Stimulated activated CD4-positive, alpha-beta T cell treated with anti-CD3 and anti-CD28 coated beads, Interleukin-15, amount 100 ng/mL, for 48 hours (primary cell): ENCODE measurements around the gene PATJ.
"Not testable (repeated sequence)": the region's sequence is repeated elsewhere in the genome, so short reads cannot be mapped to it uniquely, and the experiment has no call there.

Source experiments
- DNase-seq, 2 donors: peaks; one replicate each; pipeline ENCODE4 v3.0.0-alpha.2; 2020; ENCODE audit warnings: low read depth in 2 of 2

PATJ gene

GRCh38 chr1:62177621-62178020, 435.3 kb downstream of the PATJ start:
- DNase-seq = no peak

DNA sequence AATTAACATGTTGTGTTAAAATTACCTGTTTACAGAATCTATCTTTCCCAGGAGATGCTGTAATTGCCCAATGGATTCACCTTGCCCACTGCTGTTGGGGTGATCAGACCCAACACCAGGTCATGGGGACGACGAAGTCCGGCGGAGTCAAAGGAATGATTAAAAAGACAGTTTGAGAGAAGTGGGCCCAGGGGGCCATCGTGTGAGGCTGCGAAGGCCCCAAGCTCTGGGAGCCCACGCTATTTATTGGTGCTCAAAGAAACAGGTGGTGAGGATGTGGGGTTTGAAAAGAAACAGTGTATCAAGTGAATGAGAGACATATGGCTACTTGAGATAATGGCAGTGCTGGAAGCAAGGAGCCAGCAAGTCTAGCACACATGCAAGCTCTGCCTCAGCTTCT, 436.1 kb downstream of the PATJ start:
- DNase-seq = no peak

DNA sequence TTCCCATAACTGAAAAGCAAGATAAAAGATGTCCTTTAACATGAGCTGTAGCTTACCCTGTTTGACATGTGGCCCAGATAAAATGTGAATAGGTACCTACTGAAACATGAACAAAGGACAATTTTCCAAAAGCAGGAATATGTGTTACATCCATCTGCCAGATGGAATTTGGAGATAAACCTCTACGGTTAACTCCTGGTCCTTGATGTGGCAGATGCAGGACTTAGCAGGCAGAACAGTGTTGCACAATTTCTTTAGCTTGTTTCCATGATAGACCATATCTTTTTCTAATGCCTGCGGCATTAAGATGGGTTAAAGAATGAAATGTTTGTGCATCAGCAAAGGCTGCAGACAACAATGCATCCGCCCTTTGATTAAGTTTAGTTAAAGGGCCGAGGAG, 437.8 kb downstream of the PATJ start:
- not testable (repeated sequence) for DNase-seq

DNA sequence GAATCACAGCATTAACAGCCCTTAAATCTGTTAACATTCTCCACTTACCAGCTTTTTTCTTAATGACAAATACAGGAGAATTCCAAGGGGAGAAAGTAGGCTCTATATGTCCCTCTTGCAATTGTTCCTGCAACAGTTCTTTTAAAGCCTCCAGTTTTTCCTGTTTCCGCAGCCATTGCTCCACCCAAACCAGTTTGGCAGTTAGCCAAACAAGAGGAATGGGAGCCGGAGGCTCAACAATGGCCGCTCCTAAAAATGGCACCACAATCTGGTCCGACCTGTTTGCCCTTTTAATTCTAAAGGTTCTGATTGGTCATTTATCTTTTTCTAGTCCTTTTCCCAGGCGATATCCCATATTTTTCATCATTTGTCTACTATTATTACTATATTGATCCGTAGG, 438.4 kb downstream of the PATJ start:
- no peak for DNase-seq

DNA sequence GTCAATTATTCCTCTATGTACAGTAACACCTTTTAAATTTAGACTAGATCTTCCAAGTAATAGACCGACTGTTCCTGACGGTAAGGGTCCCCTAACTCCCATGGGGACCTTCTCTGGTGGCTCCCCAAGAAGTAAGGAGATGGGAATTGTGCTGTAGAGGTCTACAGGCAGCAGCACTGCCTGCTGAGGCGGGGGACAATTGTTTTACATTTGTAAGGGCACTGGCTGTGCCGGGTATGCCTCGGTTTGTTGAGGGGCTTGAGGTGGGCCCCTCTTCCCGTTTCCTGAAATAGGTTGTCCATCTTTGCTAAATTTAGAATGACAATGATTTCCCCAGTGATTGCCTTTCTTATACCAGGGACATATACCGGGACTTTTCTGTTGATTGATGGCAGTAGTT, 439.3 kb downstream of the PATJ start:
- no peak for DNase-seq

GRCh38 chr1:62182157-62182556, 439.9 kb downstream of the PATJ start:
- DNase-seq = not testable (repeated sequence)

DNA sequence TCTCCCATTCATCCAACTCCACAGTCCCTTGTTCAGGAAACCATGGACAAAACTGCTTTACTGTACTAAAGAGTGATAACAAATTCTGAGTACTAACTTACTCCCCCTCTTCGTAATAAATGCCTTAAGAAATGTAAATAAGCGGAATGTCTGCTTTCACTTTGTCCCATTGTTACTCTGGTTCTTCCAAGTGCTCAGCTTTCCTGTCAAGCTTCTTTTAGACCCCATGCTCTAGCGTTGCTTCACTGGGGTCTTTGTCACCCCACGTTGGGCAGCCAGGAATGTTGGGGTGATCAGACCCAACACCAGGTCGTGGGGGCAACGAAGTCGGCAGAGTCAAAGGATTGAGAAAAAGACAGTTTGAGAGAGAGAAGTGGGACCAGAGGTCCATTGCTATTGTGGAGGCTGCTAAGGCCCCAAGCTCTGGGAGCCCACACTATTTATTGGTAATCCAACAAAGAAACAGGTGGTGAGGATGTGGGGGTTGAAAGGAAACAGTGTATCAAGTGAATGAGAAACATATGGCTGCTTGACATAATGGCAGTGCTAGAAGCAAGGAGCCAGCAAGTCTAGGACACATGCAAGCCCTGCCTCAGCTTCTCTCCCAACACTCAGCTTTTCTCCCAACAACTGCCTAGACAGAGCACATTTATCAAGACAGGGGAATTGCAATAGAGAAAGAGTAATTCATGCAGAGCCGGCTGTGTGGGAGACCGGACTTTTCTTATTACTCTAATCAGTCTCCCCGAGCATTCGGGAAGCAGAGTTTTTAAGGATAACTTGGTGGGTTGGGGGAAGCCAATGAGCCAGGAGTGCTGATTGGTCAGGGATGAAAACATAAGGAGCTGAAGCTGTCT, 441.1 kb downstream of the PATJ start:
- not testable (repeated sequence) for DNase-seq

- DNase-seq = no peak
Measured at GRCh38 chr1:62184336-62184735, 442.1 kb downstream of the PATJ start.

DNA sequence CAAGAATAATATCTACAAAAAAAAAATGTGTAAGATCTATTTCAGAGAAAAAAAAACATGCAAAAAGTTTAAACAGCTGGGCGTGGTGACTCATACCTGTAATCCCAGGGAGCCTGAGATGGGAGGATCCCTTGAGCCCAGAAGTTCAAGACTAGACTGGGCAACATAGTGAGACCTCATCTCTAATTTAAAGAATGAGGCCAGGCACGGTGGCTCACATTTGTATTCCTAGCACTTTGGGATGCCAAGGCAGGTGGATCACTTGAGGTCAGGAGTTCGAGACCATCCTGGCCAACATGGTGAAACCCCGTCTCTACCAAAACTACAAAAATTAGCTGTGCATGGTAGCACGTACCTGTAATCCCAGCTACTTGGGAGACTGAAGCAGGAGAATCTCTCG, 443.0 kb downstream of the PATJ start:
- DNase-seq = not testable (repeated sequence)

DNA sequence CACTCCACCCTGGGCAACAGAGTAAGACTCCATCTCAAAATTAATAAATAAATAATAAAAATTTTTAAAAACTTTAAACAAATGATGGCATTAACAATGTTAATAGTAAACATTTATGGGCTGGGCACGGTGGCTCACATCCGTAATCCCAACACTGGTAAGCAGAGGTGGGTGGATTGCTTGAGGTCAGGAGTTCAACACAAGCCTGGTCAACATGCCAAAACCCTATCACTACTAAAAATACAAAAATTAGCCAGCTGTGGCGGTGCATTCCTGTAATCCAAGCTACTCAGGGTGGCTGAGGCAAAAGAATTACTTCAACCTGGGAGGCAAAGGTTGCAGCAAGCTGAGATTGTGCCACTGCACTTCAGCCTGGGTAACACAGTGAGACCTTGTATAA, 443.4 kb downstream of the PATJ start:
- no peak for DNase-seq

GRCh38 chr1:62187548-62187947, 445.3 kb downstream of the PATJ start:
- no peak for DNase-seq

DNA sequence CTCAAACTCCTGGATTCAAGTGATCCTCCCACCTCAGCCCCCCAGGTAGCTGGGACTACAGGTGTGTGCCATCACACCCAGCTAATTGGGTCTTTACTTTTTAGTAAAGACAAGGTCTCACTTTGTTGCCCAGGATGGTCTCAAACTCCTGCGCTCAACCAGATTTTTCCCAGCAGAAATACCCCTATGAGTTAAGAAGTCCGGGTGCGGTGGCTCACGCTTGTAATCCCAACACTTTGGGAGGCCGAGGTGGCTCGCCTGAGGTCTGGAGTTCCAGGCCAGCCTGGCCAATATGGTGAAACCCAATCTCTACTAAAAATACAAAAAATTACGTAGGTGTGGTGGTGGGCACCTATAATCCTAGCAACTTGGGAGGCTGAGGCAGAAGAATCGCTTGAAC, 445.8 kb downstream of the PATJ start:
- DNase-seq = no peak

- DNase-seq = no peak
Measured at GRCh38 chr1:62194651-62195544, 452.6 kb downstream of the PATJ start, which contains the start of gene L1TD1. Gene L1TD1 (plus strand): TSS chr1:62194849. CDS start chr1:62206629, 11,780 bp downstream.

- no peak for DNase-seq
Measured at GRCh38 chr1:62196086-62196690, 453.9 kb downstream of the PATJ start.

- no peak for DNase-seq
Measured at GRCh38 chr1:62198069-62198780, 455.9 kb downstream of the PATJ start.

DNA sequence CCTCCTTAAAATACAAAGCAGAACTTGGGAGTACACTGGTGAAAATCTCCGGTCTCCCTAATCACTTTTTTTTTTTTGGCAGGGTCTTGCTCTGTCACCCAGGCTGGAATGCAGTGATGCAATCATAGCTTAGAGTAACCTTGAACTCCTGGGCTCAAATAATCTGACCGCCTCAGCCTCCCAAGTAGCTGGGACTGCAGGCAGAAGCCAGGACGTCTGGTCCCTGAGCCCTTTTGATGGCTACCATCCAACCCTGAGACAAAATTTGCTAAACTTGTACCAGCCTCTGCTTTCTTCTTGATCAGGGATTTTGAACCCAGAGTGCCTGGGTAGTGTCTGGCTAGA, 456.5 kb downstream of the PATJ start:
- DNase-seq = no peak

GRCh38 chr1:62207187-62207586, 464.9 kb downstream of the PATJ start:
- DNase-seq = no peak

DNA sequence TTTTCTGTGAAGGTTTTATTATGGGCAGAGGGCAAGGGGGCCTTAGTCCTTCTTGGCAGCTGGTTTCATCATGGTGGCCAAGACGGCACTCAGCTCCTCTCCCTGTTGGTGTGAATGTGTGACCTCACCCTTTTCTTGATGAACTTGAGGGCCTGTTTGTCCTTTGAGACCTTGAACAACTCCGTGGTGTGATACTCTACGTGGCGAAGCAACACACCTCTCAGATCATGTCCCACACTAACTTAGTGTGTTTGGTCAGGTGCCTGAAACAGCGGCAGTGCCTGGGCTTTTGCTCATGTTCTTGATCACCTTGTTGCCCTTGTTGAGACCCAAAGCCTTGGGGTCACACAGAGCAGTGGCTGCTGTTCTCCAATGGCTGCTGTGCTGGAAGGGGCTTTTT, 465.8 kb downstream of the PATJ start:
- DNase-seq = no peak

DNA sequence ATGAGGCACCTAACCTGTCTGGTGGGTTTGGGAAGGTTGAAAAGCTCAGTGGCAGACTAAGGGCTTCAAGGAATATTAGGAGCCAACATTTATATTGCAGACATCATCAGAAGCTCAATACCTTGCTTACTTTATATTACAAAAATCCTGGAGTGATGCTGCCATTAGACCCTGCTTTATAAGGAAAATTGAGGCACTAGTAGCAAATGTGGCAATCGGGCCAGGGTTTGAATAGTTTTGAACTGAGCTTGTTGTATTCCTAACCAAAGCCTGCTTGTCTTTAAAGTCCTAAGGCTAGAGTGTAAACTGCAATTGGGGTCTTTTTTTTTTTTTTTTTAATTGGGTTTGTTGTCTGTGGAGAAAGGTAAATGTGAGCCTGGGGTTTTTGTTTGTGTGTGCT, 466.7 kb downstream of the PATJ start:
- DNase-seq = no peak

- no peak for DNase-seq
Measured at GRCh38 chr1:62209931-62210595, 467.8 kb downstream of the PATJ start.

- DNase-seq = no peak
Measured at GRCh38 chr1:62210960-62211359, 468.7 kb downstream of the PATJ start.
